T1000 (cell line): ENCODE data around the gene MOG.
"Not testable (repeated sequence)": the region's sequence is repeated elsewhere in the genome, so short reads cannot be mapped to it uniquely, and the experiment has no call there.

Experiments
- DNase-seq: peaks from one replicate; lab custom pipeline; 2025; ENCODE audit warnings: mixed read lengths; lab: John Stamatoyannopoulos, UW

Gene MOG

GRCh38 chr6:29641430-29642148 lies 15.3 kb upstream of the MOG start:
- no peak for DNase-seq

- DNase-seq = no peak
Observed at GRCh38 chr6:29647927-29648642, 8.8 kb upstream of the MOG start.

GRCh38 chr6:29649701-29650673 lies 6.9 kb upstream of the MOG start:
- DNase-seq = peak; percentile 91

GRCh38 chr6:29651413-29652197 lies 5.3 kb upstream of the MOG start:
- no peak for DNase-seq

GRCh38 chr6:29652198-29652584 lies 4.7 kb upstream of the MOG start:
- DNase-seq = no peak

- peak; percentile 2 for DNase-seq
Observed at GRCh38 chr6:29653452-29654038, 3.3 kb upstream of the MOG start.

- no peak for DNase-seq
Observed at GRCh38 chr6:29655658-29656057, 1.2 kb upstream of the MOG start.

GRCh38 chr6:29656157-29656556 lies 735 bp upstream of the MOG start:
- DNase-seq = no peak

GRCh38 chr6:29661071-29661470 lies 4.2 kb downstream of the MOG start:
- no peak for DNase-seq

GRCh38 chr6:29661502-29662141 lies 4.7 kb downstream of the MOG start:
- not testable (repeated sequence) for DNase-seq

- DNase-seq = no peak
Observed at GRCh38 chr6:29663300-29664042, 6.6 kb downstream of the MOG start.

GRCh38 chr6:29665942-29666825 lies 9.3 kb downstream of the MOG start:
- DNase-seq = no peak

GRCh38 chr6:29666826-29667130 lies 9.9 kb downstream of the MOG start:
- DNase-seq = no peak

GRCh38 chr6:29667158-29667557 lies 10.3 kb downstream of the MOG start:
- DNase-seq = no peak

- DNase-seq = no peak
Observed at GRCh38 chr6:29671026-29671425, 14.1 kb downstream of the MOG start.

- not testable (repeated sequence) for DNase-seq
Observed at GRCh38 chr6:29672116-29672515, 15.2 kb downstream of the MOG start.

- DNase-seq = no peak
Observed at GRCh38 chr6:29673161-29673560, 16.3 kb downstream of the MOG start.

GRCh38 chr6:29674008-29674407 lies 17.1 kb downstream of the MOG start:
- DNase-seq = no peak

GRCh38 chr6:29675561-29675960 lies 18.7 kb downstream of the MOG start:
- no peak for DNase-seq
